Liver (tissue), 9 donors: Measurements from ENCODE around the gene SMYD3. TPM values are rescaled to one million over a fixed set of nuclear protein-coding genes. Genes with fewer than 3 reads are reported as not detected.

Source experiments
- DNase-seq: peaks from one replicate; pipeline ENCODE4 v3.0.0-alpha.2; 2017; ENCODE audit warnings: low spot score
- H3K27ac ChIP-seq, 2 donors: one replicate each; pipeline ENCODE4 v1.7.0; 2013; ENCODE audit warnings: inconsistent platforms in 2 of 2, low read length in 2 of 2, control low read depth in 1 of 2, low read depth in 1 of 2, mild to moderate bottlenecking in 1 of 2
- H3K27me3 ChIP-seq, 4 donors: one replicate each; pipeline versions ENCODE4 v1.6.1 to v1.7.0; 2013; ENCODE audit warnings: low read length in 3 of 4, inconsistent platforms in 1 of 4, mild to moderate bottlenecking in 1 of 4, moderate library complexity in 1 of 4; ENCODE audit not compliant: control insufficient read depth in 4 of 4, insufficient read depth in 4 of 4
- H3K36me3 ChIP-seq, 4 donors: one replicate each; pipeline versions ENCODE4 v1.6.1 to v1.7.0; 2013; ENCODE audit warnings: low read length in 3 of 4, mild to moderate bottlenecking in 3 of 4, low read depth in 1 of 4, moderate library complexity in 1 of 4; ENCODE audit not compliant: control insufficient read depth in 4 of 4, insufficient read depth in 3 of 4
- H3K4me1 ChIP-seq, 4 donors: one replicate each; pipeline versions ENCODE4 v1.6.1 to v1.7.0; 2013; ENCODE audit warnings: low read length in 3 of 4, mild to moderate bottlenecking in 3 of 4, moderate library complexity in 1 of 4; ENCODE audit not compliant: control insufficient read depth in 4 of 4, insufficient read depth in 4 of 4
- H3K4me3 ChIP-seq, 3 donors: one replicate each; pipeline versions ENCODE4 v1.6.1 to v1.7.0; 2013; ENCODE audit warnings: low read length in 3 of 3, control low read depth in 1 of 3, low read depth in 1 of 3, mild to moderate bottlenecking in 1 of 3
- H3K9ac ChIP-seq, 2 donors: one replicate each; pipeline ENCODE4 v1.7.0; 2013; ENCODE audit warnings: low read length in 2 of 2, mild to moderate bottlenecking in 2 of 2, moderate library complexity in 2 of 2, control low read depth in 1 of 2, low read depth in 1 of 2
- H3K9me3 ChIP-seq, 4 donors: one replicate each; pipeline versions ENCODE4 v1.6.1 to v1.7.0; 2013; ENCODE audit warnings: low read length in 3 of 4; ENCODE audit not compliant: control insufficient read depth in 4 of 4
- EGR1 ChIP-seq, 2 donors: IDR thresholded peaks; 2 replicates each; pipeline ENCODE4 v1.6.1; 2016 to 2018; ENCODE audit warnings: antibody characterized with exemption in 2 of 2, low read depth in 2 of 2
- FOXA1 ChIP-seq: IDR thresholded peaks from 2 replicates; pipeline ENCODE4 v1.6.1; 2016; ENCODE audit warnings: antibody characterized with exemption
- FOXA2 ChIP-seq: IDR thresholded peaks from 2 replicates; pipeline ENCODE4 v1.6.1; 2016; ENCODE audit warnings: antibody characterized with exemption
- GABPA ChIP-seq, 2 donors: IDR thresholded peaks in 1 of 2; conservative IDR thresholded peaks in 1 of 2; 2 replicates each; pipeline ENCODE4 v1.6.1; 2016; ENCODE audit warnings: antibody characterized with exemption in 2 of 2, mild to moderate bottlenecking in 1 of 2, moderate library complexity in 1 of 2
- HNF4A ChIP-seq, 2 donors: conservative IDR thresholded peaks; 2 replicates each; pipeline ENCODE4 v1.6.1; 2016; ENCODE audit warnings: antibody characterized with exemption in 2 of 2, mild to moderate bottlenecking in 2 of 2
- HNF4G ChIP-seq: IDR thresholded peaks from 2 replicates; pipeline ENCODE4 v1.6.1; 2016; ENCODE audit warnings: antibody characterized with exemption
- JUND ChIP-seq, 2 donors: IDR thresholded peaks; 2 replicates each; pipeline ENCODE4 v1.6.1; 2016; ENCODE audit warnings: antibody characterized with exemption in 2 of 2
- NR2F2 ChIP-seq: IDR thresholded peaks from 2 replicates; pipeline ENCODE4 v1.6.1; 2016; ENCODE audit warnings: antibody characterized with exemption
- RAD21 ChIP-seq, 2 donors: IDR thresholded peaks; 2 replicates each; pipeline ENCODE4 v1.6.1; 2016; ENCODE audit warnings: antibody characterized with exemption in 2 of 2, mild to moderate bottlenecking in 2 of 2
- RXRA ChIP-seq, 2 donors: IDR thresholded peaks; 2 replicates each; pipeline ENCODE4 v1.6.1; 2017 to 2018; ENCODE audit warnings: antibody characterized with exemption in 2 of 2, mild to moderate bottlenecking in 1 of 2
- SP1 ChIP-seq: IDR thresholded peaks from 2 replicates; pipeline ENCODE4 v1.6.1; 2018; ENCODE audit warnings: antibody characterized with exemption, mild to moderate bottlenecking
- TAF1 ChIP-seq: conservative IDR thresholded peaks from 2 replicates; pipeline ENCODE4 v1.6.1; 2016; ENCODE audit warnings: antibody characterized with exemption, mild to moderate bottlenecking
- YY1 ChIP-seq: IDR thresholded peaks from 2 replicates; pipeline ENCODE4 v1.6.1; 2016; ENCODE audit warnings: antibody characterized with exemption, mild to moderate bottlenecking
- WGBS: extraction: QIAGEN DNeasy Blood & Tissue Kit; methylation state at CpG from one replicate; pipeline ENCODE4 v1.1.7; 2013; 5-methylcytosine and 5-hydroxymethylcytosine counted together
- polyA plus RNA-seq, 2 donors: library from polyadenylated mRNA; stranded (reverse) in 1 of 2; unstranded in 1 of 2; fragments of 200-250 nt in 1 of 2; fragments of >200 nt in 1 of 2; fragmentation: Nextera tagmentation in 1 of 2; extraction: Ambion mirVana in 1 of 2; gene quantifications; one replicate each; pipeline versions ENCODE4 v1.2.1 to v1.2.3, GENCODE V29; 2013 to 2015
- total RNA-seq, 2 donors: library from RNA; depleted of rRNA; stranded (reverse); fragments of >200 nt; gene quantifications; one replicate each; pipeline ENCODE4 v1.2.3, GENCODE V29; 2014
- TF ChIP-seq, protein P1 (sequence below): IDR thresholded peaks from 2 replicates; pipeline ENCODE4 v1.6.1; 2016; ENCODE audit warnings: antibody characterized with exemption, mild to moderate bottlenecking
- TF ChIP-seq, protein P2 (sequence below): IDR thresholded peaks from 2 replicates; pipeline ENCODE4 v1.6.1; 2016; ENCODE audit warnings: antibody characterized with exemption
- TF ChIP-seq, protein P3 (sequence below): IDR thresholded peaks from 2 replicates; pipeline ENCODE4 v1.6.1; 2016; ENCODE audit warnings: antibody characterized with exemption
- TF ChIP-seq, protein P4 (sequence below): fragments of 150-350 bp; IDR thresholded peaks from 2 replicates; pipeline ENCODE4 v1.5.1; 2017; ENCODE audit warnings: improper control_type of control experiment, low read depth, low read length; ENCODE audit not compliant: missing input control
- donor health status: healthy.
- donor health status: healthy.
- donor health status: healthy.
- donor health status: healthy.
- donor health status: healthy.

Gene SMYD3
- total and polyA plus RNA-seq, 4 donors, result 3.1 to 9.1 (median 8.0) TPM

DNA sequence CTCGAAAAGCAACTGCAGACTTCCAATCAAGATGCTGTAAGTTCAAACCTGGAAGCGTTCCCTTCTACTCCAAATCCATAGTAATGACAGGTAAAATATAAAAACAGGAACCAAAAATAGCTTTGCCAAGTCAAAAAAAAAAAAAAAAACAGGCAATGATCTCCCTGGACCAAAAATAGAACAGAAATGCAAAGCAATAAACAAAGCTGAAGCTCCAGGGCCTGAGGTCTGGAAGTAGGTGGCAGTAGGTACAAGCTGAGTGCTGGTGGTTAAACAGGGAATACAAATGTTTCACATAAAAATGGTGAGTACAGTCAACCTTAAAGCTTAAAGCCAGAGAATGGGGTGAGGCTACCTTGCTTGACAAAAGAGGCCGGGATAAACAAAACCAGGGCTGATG lies 610.8 kb downstream of the SMYD3 start:
- Histone ChIP-seq H3K27me3 (no peaks in the 10 kb centered on the region), H3K9ac (no peak overlapping the region), H3K4me3 (no peak overlapping the region), H3K4me1 (no peaks in the 10 kb centered on the region), H3K27ac (no peak overlapping the region), H3K36me3 (peaks cover 0 to 3% (median 0%) of the 10 kb centered on the region in 4 donors), H3K9me3 (no peaks in the 10 kb centered on the region)
- TF ChIP-seq GABPA (IDR thresholded peaks at IDR 0.05 in 1 of 2, conservative IDR thresholded peaks at IDR 0.05 in 1 of 2), result no peak
- no peak for TF ChIP-seq EGR1 (IDR thresholded peaks at IDR 0.05; ENCODE audit: low read depth in 2 of 2)
- WGBS, result 93% methylated on average over 3 of the region's 3 CpGs
- no peak for DNase-seq

DNA sequence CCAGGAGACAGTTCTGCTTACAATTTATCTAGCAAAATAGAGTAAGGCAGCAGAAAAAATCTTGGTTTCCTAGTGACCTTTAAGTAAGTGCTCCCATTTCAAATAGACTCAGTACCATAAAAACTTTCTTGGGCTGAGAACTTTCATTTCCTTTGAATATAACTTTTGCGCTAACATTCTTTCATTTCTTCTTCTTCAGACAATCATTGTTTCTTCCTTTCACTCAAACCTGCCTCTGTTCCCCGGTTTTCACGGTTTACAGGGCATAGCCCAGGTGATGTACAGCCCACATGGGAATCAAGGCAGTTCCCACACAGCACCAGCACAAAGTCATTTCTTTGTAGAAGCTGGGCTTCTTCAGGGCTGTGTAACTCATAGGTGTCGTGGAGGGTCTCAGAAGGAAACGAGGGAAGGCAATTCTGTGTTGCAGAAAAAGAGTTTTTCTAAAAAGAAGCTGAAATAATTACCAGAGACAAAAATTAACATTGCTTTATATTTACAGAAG lies 611.6 kb downstream of the SMYD3 start:
- no peaks in the 10 kb centered on the region for H3K27me3 ChIP-seq
- no peak overlapping the region for H3K9ac ChIP-seq
- H3K4me1 ChIP-seq, result no peaks in the 10 kb centered on the region
- no peaks in the 10 kb centered on the region for H3K9me3 ChIP-seq
- H3K36me3 ChIP-seq, result peaks cover 0 to 3% (median 0%) of the 10 kb centered on the region in 4 donors
- DNase-seq, result no peak
- TF ChIP-seq RXRA (IDR thresholded peaks at IDR 0.05), result no peak
- TF ChIP-seq, protein P1, sequence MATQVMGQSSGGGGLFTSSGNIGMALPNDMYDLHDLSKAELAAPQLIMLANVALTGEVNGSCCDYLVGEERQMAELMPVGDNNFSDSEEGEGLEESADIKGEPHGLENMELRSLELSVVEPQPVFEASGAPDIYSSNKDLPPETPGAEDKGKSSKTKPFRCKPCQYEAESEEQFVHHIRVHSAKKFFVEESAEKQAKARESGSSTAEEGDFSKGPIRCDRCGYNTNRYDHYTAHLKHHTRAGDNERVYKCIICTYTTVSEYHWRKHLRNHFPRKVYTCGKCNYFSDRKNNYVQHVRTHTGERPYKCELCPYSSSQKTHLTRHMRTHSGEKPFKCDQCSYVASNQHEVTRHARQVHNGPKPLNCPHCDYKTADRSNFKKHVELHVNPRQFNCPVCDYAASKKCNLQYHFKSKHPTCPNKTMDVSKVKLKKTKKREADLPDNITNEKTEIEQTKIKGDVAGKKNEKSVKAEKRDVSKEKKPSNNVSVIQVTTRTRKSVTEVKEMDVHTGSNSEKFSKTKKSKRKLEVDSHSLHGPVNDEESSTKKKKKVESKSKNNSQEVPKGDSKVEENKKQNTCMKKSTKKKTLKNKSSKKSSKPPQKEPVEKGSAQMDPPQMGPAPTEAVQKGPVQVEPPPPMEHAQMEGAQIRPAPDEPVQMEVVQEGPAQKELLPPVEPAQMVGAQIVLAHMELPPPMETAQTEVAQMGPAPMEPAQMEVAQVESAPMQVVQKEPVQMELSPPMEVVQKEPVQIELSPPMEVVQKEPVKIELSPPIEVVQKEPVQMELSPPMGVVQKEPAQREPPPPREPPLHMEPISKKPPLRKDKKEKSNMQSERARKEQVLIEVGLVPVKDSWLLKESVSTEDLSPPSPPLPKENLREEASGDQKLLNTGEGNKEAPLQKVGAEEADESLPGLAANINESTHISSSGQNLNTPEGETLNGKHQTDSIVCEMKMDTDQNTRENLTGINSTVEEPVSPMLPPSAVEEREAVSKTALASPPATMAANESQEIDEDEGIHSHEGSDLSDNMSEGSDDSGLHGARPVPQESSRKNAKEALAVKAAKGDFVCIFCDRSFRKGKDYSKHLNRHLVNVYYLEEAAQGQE, result no peak
- TF ChIP-seq HNF4G, result no peak
- TF ChIP-seq, protein P2, sequence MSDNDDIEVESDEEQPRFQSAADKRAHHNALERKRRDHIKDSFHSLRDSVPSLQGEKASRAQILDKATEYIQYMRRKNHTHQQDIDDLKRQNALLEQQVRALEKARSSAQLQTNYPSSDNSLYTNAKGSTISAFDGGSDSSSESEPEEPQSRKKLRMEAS, result no peak
- no peak for TF ChIP-seq YY1
- TF ChIP-seq EGR1 (IDR thresholded peaks at IDR 0.05; ENCODE audit: low read depth in 2 of 2), result no peak
- TF ChIP-seq, protein P3, sequence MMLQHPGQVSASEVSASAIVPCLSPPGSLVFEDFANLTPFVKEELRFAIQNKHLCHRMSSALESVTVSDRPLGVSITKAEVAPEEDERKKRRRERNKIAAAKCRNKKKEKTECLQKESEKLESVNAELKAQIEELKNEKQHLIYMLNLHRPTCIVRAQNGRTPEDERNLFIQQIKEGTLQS, result no peak
- TF ChIP-seq RAD21 (IDR thresholded peaks at IDR 0.05), result no peak
- no peak for TF ChIP-seq HNF4A (conservative IDR thresholded peaks at IDR 0.05)
- TF ChIP-seq SP1, result no peak
- no peak for TF ChIP-seq FOXA1
- no peak overlapping the region for H3K4me3 ChIP-seq
- WGBS, result 96% methylated on average over 5 of the region's 5 CpGs
- H3K27ac ChIP-seq, result no peak overlapping the region

DNA sequence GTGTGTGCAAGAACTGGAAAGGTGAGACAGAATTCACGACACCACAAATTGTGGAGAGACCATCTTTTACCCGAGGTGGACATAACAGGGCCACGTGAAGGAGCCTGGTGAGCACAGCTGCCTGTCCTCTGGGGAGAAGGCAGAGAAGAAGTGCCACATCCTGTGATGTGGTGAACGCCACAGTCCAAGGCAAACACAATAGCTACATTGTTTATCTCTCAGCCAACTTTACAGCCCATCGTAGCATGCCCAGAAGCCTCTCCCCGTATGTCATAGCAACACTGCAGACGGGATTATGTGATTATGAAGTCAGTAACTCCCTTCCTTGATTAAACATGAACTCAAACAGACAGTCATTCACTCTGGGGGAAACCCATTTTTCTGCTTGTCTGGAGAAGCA lies 612.2 kb downstream of the SMYD3 start:
- no peaks in the 10 kb centered on the region for H3K27me3 ChIP-seq
- H3K36me3 ChIP-seq, result peaks cover 0 to 3% (median 0%) of the 10 kb centered on the region in 4 donors
- H3K9me3 ChIP-seq, result no peaks in the 10 kb centered on the region
- H3K4me3 ChIP-seq, result no peak overlapping the region
- no peaks in the 10 kb centered on the region for H3K4me1 ChIP-seq
- 90% methylated on average over 7 of the region's 7 CpGs for WGBS
- TF ChIP-seq, protein P1, result no peak
- TF ChIP-seq NR2F2 (no peak), FOXA2 (no peak), TAF1 (no peak), JUND (IDR thresholded peaks at IDR 0.05) (no peak), RXRA (IDR thresholded peaks at IDR 0.05) (no peak), HNF4A (conservative IDR thresholded peaks at IDR 0.05) (no peak), YY1 (no peak)
- TF ChIP-seq, protein P3, result no peak
- TF ChIP-seq, protein P4, sequence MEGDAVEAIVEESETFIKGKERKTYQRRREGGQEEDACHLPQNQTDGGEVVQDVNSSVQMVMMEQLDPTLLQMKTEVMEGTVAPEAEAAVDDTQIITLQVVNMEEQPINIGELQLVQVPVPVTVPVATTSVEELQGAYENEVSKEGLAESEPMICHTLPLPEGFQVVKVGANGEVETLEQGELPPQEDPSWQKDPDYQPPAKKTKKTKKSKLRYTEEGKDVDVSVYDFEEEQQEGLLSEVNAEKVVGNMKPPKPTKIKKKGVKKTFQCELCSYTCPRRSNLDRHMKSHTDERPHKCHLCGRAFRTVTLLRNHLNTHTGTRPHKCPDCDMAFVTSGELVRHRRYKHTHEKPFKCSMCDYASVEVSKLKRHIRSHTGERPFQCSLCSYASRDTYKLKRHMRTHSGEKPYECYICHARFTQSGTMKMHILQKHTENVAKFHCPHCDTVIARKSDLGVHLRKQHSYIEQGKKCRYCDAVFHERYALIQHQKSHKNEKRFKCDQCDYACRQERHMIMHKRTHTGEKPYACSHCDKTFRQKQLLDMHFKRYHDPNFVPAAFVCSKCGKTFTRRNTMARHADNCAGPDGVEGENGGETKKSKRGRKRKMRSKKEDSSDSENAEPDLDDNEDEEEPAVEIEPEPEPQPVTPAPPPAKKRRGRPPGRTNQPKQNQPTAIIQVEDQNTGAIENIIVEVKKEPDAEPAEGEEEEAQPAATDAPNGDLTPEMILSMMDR, result no peak
- no peak overlapping the region for H3K9ac ChIP-seq
- DNase-seq, result no peak
- H3K27ac ChIP-seq, result no peak overlapping the region
